NCI-H187 (cell line): ENCODE measurements around the gene CKS1B.
"Not testable (repeated sequence)": the region's sequence is repeated elsewhere in the genome, so short reads cannot be mapped to it uniquely, and the experiment has no call there.

Source experiments
- DNase-seq, 2 experiments: peaks; one replicate each; lab custom pipeline; 2025; lab: John Stamatoyannopoulos, UW

Gene CKS1B

DNA sequence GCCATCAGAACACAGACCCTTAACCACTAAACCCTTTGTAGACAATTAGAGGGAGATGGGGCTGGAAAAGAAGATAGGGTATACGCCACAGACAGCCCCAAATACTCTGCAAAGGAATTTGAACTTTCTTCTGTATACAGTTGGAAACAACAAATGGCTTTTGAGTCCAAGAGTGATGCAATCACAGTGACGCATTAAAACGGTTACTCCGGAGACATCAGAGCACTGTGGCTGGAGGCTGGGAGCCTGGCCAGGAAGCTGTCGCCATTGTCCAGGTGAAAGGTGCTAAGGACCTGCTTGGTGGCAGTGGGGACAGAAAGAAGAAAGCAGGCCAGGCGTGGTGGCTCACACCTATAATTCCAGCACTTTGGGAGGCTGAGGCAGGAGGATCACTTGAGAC lies 12.8 kb downstream of the CKS1B start:
- no peak for DNase-seq

DNA sequence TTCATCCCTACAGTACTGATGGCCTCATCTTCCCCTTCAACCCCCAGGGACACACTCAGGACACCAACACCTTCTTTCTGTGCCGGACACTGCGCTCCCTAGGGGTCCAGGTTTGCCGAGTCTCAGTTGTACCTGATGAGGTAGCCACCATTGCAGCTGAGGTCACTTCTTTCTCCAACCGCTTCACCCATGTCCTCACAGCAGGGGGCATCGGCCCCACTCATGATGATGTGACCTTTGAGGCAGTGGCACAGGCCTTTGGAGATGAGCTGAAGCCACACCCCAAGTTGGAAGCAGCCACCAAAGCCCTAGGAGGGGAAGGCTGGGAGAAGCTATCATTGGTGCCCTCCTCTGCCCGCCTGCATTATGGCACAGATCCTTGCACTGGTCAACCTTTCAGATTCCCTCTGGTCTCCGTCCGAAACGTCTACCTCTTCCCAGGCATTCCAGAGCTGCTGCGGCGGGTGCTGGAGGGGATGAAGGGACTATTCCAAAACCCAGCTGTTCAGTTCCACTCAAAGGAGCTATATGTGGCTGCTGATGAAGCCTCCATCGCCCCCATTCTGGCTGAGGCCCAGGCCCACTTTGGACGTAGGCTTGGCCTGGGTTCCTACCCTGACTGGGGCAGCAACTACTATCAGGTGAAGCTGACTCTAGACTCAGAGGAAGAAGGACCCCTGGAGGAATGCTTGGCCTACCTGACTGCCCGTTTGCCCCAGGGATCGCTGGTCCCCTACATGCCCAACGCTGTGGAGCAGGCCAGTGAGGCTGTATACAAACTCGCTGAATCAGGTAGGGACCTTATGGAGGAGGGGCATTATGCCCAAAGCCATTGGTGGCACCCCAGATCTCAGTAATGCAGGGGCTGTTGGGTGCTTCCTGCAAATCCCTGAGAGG lies 13.8 kb downstream of the CKS1B start:
- no peak for DNase-seq

GRCh38 chr1:154989195-154989860 lies 14.8 kb downstream of the CKS1B start:
- no peak for DNase-seq

- no peak for DNase-seq
These were observed 15.8 kb downstream of the CKS1B start for GRCh38 chr1:154990276-154990675.

- DNase-seq = no peak
These were observed 18.5 kb downstream of the CKS1B start for GRCh38 chr1:154992721-154993571.

- no peak for DNase-seq
These were observed 19.2 kb downstream of the CKS1B start, which contains the start of gene LENEP for GRCh38 chr1:154993572-154994268. Gene LENEP, plus strand, starts transcription at chr1:154993586. Its CDS starts 22 bp downstream, at chr1:154993608.

DNA sequence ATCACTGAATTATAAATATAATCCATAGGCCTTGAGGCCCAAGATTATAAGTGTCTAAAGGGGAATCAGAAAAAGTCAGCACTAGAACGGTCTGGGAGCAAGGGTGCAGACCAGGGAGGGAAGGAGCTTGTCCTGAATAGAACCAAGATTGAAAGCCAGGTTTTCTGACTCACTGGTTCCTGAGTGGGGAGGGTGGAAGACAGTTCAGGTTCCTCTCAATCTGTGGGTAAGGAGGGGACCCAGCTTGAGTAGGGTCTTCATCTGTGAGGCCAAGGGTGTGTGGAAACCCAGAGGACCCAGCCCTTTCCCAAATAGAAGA lies 19.7 kb downstream of the CKS1B start:
- no peak for DNase-seq

- DNase-seq = no peak
These were observed 20.1 kb downstream of the CKS1B start for GRCh38 chr1:154994591-154994990.

DNA sequence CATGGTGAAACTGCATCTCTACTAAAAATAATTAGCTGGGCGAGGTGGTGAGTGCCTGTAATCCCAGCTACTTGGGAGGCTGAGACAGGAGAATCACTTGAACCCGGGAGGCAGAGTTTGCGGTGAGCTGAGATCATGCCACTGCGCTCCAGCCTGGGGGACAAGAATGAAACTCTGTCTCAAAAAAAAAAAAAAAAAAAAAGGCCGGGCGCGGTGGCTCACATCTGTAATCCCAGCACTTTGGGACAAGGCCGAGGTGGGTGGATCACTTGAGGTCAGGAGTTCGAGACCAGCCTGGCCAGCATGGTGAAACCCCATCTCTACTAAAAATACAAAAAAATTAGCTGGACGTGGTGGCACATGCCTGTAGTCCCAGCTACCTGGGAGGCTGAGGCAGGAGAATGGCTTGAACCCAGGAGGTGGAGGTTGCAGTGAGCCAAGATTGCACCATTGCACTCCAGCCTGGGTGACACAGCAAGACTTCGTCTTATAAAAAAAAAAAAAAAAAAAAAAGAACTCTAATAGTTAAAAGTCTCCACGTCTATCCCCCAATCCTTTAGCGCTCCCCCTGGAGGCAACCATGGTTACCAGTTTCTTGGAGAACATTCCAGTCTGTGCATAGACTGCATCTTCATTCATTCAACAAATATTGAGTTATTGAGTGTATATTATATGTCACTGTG lies 21.0 kb downstream of the CKS1B start:
- DNase-seq = not testable (repeated sequence)

DNA sequence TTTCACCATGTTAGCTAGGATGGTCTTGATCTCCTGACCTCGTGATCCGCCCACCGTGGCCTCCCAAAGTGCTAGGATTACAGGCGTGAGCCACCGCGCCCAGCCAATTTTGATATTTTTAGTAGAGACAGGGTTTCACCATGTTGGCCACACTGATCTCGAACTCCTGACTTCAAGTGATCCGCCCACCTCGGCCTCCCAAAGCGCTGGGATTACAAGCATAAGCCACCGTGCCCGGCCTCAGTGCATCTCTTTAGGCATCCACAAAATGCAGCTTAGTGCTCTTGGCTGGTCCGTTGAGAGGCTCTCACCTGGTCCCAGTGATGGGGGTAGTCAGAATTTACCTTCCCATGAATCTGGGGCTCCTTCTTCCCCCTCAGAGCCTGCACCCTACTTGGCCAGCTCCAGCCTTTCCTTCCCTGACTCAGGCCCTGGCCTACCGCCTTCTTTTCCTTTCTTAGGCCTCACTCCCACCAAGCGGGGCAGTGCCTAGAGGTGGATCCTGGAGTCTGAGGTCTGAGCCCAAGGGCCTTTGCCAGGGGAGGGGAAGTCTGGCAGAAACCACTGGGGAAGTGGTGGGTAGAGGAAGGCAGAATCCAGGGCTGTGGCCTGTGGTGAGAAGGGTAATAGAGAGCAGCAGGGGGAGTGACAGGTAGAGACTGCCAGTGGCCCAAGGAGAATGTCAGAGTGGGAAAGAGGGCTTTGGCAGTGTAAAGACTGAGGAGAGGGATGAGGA lies 22.7 kb downstream of the CKS1B start:
- no peak for DNase-seq

- no peak for DNase-seq
These were observed 23.8 kb downstream of the CKS1B start for GRCh38 chr1:154998201-154998780.

DNA sequence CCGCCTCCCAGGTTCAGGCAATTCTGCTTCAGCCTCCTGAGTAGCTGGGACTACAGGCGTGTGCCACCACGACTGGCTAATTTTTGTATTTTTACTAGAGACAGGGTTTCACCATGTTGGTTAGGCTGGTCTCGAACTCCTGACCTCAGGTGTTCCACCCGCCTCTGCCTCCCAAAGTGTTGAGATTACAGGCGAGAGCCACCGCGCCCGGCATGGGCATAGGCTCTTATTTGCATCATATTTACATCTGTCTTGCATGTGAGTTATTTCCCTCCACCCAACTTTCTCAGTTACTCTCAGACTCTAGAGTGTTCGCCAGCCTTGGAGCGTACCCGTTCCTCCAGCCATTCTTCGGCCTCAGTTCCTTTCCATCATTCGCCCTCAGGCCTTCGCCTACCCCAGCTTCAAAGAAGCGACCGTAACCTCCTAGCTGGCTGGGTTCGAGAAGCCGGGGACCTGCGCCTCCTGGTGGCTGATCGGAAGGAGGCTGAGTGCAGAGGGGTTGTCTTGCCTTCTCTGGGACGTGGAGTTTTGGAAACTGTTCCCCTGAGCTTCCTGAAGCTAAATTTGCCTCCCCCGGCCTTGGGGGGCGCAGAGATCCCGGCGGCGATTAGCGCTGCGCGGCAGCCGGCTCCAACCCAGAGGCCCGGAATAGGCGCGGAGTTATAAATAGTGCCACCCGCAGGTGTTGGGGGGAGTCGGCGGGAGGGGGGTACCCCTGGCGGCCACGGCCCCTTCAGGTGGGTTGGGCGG lies 24.5 kb downstream of the CKS1B start:
- DNase-seq = peak; percentile 52 to 55

DNA sequence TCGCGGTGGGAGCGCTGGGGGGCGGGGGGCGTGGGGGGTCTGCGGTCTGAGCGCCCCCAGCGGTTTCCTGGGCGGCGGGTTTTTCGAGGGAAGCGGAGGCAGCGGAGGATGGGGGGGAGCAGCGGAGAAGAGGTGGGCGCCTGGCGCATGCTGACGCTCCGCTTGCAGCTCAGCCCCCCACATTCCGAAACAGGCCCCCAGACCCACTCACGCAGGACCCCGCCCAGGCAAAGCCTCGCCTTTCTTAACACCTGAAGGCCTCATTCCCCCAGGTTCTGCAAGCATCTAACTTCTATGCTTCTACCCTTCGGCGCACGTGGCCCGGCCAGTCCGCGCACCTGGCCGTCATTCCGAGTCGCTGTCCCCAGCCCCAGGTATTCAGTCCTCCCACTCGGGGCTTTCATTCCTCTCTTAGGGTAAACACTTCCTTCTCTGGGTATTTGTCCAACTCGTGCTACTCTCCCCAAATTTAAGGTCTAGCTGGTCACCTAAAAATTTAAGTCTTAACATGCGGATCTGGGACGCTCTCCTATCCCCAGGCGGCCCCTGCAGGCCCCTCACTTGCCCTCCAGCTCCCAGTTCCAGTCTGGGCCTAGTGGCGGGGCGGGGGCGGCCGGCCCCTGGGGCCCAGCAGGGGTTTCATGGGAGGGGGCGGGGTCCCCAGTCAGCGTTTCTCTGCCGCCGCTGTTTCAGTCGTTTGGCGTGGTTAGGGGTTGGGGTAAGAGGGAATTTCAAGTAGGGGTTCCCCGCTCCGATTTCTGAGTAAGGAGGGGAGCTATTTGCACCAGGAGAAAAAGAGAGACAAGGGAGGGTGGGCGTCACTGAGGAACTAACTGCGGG lies 25.3 kb downstream of the CKS1B start:
- DNase-seq = peak; percentile 28 to 36

DNA sequence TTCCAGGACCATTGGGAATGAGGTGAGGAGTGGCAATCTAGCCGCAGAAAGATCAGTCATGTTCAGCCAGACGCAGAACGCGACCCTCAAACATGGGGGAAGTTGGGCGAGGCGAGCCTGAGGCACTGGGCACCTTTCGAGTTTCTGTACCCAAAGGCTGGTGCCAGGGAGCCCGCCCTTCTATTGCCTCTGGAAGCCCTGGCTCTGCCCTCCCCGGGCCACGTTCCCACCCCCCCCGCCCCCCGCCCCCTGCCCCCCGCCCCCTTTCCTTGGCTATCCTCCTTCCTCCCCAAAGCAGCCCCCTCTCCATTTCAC lies 25.9 kb downstream of the CKS1B start:
- no peak for DNase-seq

DNA sequence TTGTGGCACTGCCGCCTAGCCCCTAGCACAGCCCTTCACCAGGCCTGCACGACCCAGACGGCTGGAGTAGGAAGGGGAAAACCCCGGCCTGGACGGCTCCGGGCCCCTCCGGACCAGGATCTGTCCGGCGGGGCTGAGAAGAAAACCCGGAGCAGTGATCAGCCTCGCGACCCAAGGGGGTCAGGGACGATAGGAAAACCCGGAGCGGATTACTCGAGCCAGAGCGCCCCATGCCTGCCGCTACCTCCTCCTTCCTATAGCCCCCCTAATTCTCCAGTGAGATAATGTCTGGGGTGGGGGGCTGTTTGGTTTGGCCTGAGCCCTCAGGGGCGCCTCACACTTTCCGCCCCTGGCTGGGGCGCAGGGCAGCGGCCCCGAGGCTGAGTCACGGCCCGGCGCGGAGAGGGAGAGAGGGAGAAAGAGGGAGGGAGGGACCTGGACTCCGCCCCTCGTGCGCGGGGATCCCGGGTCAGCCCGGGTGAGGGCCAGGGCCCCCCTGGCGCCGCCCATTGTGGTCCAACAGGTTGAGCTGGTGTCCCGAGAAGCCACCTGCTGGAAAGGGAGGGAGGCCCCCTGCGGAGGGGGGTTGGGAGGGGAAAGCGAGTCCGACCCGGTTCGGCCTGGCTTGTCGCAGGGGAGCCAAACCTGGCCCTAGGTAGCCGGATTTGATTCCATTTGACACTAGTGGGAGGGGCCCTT lies 26.4 kb downstream of the CKS1B start:
- peak; percentile 86 to 99 for DNase-seq

DNA sequence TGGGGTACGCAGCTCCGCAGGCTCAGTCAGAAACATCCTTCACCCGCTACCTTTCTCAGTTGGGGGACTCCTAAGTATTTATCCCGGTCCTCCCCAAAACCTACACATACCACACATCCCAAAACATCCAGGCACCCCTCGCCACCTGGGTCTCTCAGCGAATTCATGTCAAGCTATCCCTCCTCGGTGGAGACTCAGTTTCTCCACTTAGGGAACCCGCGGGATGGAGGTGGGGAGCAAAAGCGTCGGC lies 26.9 kb downstream of the CKS1B start:
- DNase-seq = no peak

DNA sequence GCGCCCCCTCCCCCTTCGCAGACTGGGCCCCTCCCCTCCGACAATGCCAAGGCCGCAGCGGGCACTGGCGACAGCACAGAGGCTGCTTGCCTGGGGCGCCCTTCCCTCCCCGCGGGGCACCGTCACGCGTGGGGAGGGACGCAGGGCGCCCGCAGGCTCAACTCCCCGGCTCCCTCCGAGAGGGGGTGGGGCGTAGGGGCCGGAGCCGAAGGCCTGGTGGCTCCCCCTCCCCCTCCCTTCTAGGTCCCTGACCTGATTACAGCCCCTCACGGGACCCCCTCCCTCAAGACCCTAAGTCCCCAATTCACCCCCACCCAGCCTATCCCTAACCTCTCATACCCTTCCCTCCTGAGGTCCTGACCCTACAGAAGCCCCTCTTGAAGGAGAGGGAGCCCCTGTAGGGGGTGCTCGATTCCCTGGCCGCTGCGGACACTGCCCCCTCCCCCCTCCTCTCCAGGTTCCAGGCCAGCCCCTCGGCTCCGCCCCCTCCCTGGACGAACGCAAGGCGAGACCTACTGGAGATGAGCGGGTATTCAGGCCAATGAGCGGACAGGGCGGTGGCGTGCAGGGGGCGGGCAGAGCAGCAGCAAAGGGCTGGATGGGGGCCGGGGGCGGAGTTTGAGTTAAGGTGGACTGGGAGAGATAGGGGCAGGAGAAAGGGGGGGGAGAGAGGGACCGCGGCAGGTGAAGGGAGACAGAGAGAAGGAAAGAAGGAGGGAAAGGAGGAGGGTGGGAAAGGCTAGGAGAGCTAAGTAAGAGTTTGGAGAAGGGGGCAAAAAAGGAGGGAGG lies 27.4 kb downstream of the CKS1B start:
- peak; percentile 99 to 100 for DNase-seq
